Fibroblast of gingiva (primary cell): ENCODE measurements around the gene VAMP8.
"Not testable (repeated sequence)": the region's sequence is repeated elsewhere in the genome, so short reads cannot be mapped to it uniquely, and the experiment has no call there.

Experiments
- DNase-seq: peaks from one replicate; pipeline ENCODE4 v3.0.0-alpha.2; 2011; ENCODE audit warnings: low read depth

Gene VAMP8

DNA sequence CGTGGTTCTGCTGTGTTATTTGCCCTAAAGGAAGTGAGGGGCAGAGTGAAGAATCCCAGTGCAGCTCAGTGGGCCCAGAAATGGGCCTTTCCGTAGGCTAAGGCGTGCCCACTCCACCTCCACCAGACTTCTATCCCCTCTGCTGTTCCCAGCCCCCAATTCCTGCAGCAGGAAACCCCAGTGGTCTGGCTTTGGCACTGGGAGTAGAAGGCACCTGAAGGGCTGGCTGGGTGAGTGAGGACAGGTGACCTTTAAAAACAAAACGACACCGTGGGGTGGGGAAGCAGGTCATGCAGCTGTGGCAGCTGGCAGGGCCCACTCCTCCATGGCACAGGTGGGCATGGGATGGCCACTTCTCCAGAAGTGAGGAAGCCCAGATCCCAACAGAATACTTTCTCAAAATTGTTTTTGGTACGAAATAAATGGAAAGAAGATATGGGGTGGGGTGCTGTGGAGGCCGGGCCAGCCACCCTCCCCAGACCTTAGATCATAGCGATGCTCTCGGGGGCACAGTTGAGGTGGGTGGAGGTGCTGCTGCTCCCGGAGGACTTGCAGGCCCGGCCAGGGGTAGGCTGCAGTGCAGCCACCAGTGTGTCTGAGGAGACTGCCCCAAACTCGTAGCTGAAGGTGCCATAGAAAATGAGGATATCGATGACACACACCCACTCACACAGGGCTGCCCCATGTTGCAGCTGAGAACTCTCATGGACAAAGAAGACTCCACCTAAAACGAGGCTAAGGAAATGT lies 21.4 kb downstream of the VAMP8 start:
- no peak for DNase-seq

DNA sequence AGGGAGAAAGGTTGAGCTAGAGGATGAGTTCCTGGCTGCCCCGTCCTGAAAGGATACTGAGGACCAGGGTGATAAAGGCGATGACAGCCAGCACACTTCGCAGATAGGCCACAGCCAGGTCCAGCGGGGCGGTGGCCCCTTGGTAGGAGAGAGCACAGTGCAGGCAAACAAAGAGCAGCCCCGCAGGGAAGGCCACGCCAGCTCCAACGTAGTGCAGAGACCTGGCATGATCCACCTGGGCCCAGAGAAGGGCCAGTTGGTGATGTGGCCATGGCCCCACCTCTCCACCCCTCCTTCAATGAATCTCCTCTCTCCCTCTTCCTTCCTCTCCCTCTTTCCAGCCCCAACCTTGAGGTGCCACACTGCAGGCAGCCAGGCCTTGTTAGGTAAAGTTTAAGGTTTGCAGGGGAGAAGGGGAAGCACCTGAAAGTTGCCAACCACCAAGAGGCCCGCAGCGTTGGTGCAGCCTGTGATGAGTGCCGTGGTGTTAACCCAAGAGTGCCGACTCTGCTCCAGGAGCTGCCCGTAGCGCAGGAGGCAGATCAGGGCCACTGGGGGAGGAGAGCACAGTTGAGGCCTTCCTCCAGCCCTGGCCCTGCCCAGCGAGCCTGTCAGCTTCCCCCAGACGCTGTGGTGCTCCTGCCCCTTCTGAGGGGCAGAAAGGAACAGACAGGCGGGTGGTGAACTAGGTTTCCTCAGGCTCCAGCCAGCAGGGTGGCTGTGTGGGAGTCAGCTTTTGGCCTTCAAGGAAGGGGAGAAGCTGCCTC lies 22.3 kb downstream of the VAMP8 start:
- DNase-seq = no peak

- no peak for DNase-seq
These were observed 22.8 kb downstream of the VAMP8 start for GRCh38 chr2:85600235-85600575.

- no peak for DNase-seq
These were observed 23.8 kb downstream of the VAMP8 start for GRCh38 chr2:85600951-85601770.

DNA sequence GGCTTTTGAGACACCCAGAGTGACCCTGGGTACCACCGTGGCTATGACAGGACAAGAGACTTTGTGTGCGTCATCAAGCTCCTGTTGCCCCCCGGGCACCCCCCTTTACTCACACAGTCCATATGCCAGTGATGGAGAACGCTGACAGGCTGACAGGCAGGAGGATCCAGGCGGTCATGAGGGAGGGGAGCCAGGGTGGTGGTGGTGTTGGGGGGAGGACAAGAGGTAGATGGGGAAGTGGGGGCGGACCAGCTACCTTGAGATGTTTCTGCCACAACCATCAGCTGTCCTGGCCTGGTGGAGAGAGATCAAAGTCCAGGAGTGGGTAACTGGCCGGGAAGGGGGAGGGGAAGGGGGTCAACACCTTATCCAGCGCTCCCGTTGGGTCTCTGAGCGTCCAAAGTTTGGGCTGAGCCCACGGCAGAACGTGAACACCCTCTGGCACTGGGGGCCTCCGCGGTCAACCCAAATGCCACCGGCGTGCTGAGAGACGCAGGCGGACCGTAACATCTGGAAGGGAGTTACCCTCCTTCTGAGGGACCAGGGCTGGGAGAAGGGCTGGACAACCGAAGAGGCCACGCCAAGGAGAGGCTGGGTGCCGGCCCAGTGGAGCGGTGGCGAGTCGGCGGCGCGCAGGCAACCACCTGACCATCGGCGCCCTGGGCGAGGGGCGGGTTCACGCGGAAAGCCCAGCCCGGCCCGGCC lies 24.5 kb downstream of the VAMP8 start:
- peak; percentile 71 for DNase-seq

DNA sequence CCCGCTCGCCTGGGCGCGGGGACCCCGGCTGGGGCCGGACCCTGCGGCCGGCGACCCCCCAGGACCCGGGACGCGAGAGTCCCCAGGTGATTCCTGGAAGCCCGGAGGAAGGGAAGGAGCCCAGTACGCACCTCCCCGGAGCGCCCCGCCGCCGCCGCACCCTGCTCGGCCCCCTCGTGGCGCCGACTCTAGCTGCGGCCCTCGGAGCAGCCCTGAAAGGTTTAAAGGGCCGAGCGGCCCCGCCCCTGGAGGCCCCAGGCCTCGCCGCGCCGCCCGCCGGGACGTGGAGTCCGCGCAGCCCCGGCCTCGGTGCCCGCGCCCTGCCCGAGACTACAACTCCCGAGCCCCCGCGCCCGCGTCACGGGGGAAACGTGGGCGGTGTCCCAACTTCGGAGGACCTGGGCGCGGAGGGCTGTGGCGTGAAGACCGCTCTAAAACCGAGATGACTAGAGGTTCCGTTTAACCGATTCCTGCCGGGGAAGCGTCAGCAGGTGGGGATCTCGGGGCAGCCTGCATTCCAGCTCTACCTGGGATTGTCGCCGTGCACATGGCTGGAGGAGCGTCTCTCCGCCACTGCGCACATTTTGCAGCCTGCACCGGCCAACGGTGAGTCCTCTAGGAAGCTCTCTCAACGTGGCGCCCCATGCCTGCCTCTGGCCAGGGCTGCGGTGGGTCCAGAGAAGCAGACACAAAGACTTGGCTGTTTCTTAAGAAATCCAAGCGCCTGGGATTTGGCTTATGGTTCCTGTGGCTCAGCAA lies 25.3 kb downstream of the VAMP8 start, which contains the start of gene TMEM150A:
TSS of gene TMEM150A (minus strand) at position 223 of the 759 bp plus-strand sequence. CDS start 750 bp downstream, outside the sequence.
- peak; percentile 88 for DNase-seq

DNA sequence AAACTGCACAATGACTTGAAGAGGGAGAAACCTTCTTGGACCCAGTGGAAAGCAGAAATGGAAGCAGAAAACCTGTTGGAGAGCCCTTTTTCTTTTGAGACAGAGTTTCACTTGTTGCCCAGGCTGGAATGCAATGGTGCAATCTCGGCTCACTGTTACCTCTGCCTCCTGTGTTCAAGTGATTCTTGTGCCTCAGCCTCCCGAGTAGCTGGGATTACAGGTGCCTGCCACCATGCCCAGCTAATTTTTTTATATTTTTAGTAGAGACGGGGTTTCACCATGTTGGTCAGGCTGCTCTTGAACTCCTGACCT lies 26.7 kb downstream of the VAMP8 start:
- not testable (repeated sequence) for DNase-seq

- DNase-seq = peak; percentile 13
These were observed 27.4 kb downstream of the VAMP8 start for GRCh38 chr2:85604568-85605339.

DNA sequence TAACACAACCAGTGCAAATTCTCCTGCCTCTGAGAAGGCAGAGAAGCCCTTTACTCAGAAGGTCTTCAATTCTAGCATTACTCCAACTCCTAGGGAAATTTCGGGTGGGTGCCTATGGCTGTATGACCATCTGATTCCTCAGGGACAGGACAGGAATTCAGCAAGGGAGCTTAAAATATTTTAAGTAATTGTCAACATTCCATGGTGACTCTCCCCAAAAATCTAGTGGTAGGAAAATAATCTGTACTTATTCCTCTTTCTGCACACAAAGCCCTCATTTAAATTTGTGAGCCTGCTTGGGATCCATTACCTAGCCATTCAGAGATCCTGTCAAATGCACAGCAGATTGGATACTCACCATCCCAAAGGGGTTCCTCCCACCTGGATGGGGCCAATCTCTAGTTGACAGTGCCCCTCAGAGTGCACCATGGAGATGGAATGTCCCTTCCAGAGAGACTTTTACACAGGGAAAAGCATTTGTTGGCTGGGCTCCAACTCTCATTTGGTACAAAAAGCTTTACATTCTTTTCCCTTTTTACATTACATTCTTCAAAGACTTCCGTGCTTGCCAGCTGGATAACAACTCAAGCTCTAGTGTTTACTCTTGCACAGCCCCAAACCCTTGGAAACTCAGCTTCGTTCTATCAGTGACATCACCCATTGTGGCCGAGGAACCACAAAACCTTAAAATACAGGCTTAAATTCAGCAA lies 28.2 kb downstream of the VAMP8 start:
- DNase-seq = peak; percentile 81

GRCh38 chr2:85606116-85606455 lies 28.7 kb downstream of the VAMP8 start:
- DNase-seq = no peak

DNA sequence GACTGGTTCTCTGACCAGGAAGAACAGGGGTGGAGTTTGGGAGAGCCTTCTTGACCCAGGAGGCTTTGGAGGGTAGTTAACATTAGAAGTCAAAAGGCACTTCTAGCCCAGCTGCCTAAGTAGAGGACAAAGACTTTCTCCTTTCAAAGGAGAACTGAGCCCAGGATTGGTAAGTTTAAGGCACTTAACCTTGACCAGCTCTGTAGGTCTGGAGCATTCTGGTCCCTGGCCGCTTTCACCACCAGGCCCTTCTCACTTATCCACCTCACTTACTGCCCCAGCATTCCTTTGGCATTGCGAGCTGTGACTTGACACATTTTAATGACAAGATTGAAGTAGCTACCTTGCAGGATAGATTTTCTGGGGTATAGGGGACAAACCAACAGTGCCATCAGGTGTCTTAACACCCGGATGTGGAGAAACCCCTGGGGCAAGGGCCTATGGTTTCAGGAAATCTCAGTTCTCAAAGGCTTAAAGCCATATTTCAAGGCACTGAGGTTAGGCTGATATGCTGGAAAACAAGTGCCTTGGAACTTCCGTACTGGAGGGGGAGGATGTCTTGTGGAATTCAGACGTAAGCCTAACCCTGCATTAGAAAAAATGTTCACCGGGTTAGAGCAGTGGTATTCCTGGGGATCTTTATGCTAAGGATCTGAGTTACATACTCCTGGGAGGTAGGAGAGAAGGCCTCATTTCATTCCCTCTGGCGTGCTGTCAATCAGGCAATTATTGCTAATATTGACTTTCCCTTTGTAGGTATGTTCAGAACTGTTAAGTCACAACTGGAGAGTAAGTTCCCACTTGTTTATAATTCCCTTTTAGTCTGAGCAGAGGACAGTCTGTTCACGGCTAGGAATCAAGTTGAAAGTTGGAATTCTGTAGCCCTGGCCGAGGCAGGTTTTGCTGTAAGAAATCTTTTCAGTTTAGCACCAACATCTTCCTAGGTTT lies 30.2 kb downstream of the VAMP8 start:
- DNase-seq = no peak

DNA sequence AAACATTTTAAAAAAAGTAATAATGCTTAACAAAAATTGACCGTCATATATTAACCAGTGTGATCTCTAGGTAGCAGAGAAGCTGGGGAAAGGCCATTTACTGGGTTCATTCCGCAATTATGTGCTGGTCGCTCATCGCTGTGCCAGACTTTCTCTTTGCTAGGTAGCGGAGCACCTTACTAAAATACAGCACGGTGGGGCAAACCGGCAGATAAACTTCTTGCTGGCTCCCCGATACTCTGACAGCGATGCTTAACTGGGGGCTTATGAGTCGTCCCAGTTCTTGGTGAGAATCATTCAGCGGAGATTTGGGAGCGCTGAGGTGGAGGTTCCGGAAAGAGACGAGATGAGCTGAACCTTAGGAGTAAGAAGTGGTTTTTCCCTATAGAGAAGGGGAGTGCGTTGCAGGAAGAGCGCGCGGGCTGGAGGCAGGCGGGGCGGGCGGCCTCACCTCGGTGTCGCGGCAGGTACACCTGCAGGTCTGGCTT lies 33.9 kb downstream of the VAMP8 start:
- DNase-seq = no peak

DNA sequence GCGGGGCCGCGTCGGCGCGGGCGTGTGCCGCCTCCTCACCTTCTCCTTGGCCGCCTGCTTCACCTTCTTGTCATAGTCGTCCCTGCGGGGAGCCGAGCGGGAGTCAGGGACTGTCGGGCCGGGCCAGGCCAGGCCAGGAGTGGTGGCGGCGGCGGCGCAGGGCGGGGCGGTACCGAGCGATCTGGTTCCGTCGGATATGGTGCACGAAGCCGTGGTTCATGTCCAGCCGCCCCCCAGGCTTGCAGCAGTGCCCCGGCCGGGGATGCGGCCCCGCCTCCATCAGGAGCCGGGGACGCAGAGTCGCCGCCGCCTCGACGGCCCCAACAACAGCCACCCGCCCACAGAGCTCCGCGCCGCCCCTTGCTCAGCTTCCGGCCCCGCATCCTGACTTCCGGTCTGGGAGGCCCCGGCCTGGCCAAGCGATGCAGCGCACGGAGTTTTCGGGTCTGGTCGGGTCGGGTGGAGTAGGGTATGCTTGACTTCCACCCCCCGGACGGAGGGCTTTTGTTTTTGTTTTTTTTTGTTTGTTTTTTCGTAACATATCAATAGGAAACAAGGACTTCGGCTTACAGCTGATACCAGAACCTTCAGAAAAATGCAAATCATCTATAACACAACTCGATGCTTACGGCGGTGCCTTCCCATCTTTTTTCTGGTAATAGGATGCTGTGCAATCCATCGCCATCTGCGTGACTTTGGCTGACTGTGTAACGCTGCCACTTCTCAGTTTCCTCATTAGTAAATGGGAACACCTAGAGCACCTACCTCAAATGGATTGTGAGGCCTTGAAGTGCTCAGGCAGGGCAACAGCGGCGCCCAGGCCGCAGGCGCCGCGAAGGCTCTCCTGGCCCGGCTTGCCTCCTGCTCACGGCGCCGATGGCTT lies 34.6 kb downstream of the VAMP8 start, which contains the start of gene C2orf68:
TSS of gene C2orf68 (minus strand) at position 362 of the 883 bp plus-strand sequence. CDS start at position 280, 82 bp downstream.
- DNase-seq = peak; percentile 84

- DNase-seq = no peak
These were observed 36.5 kb downstream of the VAMP8 start for GRCh38 chr2:85613717-85614515.

DNA sequence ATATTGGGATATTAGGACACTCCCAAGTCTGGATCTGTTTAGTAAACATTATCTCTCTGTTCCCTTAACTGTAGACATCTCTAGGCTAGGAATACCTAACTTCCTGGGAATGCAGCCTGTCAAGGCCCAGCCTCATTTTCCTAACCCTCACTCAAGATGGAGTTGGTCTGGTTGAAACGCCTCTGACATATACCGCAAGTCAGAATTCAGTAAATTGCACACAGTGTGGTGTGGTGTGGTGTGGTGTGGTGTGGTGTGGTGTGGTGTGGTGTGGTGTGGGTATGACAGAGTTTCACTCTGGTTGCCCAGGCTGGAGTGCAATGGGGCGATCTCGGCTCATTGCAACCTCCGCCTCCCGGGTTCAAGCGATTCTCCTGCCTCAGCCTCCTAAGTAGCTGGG lies 37.4 kb downstream of the VAMP8 start:
- DNase-seq = not testable (repeated sequence)

DNA sequence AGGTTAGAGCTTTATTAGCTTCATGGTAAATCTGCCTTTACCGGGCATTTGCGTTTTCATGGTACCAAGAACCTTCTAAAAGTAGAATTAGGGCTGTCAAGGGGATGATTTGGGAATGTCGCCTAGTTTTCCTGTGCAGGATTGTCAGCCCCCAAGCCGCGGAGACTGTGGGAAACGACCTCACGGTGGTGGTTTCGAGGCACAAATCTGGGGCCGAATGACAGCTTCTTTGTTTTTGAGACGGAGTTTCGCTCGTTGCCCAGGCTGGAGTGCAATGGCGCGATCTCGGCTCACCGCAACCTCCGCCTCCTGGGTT lies 38.0 kb downstream of the VAMP8 start:
- no peak for DNase-seq

DNA sequence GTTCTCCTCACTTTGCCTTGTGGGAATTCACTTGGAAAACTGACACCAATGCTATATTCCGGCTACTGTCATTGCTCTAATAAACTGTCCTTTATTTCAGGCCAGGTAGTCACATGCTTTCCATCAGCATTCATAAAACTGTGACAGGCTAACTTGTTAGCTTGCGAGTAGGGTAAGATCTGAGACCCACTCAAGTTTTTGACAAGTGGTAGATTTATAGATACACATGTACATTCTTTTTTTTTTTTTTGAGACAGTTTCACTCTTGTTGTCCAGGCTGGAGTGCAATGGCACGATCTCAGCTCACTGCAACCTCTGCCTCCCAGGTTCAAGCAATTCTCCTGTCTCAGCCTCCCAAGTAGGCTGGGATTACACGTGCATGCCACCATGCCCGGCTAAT lies 40.3 kb downstream of the VAMP8 start:
- not testable (repeated sequence) for DNase-seq
